GM20431 (cell line): ENCODE measurements around the gene ARHGAP4.

Experiments used
- in situ Hi-C: fragments of 300-500 bp; cut with MseI, MboI; formaldehyde crosslinking; loops from one replicate; pipeline ENCODE4 v1.15.0; 2020; ENCODE audit warnings: low sequenced_read_pairs; ENCODE audit not compliant: unreplicated experiment

ARHGAP4 gene

DNA sequence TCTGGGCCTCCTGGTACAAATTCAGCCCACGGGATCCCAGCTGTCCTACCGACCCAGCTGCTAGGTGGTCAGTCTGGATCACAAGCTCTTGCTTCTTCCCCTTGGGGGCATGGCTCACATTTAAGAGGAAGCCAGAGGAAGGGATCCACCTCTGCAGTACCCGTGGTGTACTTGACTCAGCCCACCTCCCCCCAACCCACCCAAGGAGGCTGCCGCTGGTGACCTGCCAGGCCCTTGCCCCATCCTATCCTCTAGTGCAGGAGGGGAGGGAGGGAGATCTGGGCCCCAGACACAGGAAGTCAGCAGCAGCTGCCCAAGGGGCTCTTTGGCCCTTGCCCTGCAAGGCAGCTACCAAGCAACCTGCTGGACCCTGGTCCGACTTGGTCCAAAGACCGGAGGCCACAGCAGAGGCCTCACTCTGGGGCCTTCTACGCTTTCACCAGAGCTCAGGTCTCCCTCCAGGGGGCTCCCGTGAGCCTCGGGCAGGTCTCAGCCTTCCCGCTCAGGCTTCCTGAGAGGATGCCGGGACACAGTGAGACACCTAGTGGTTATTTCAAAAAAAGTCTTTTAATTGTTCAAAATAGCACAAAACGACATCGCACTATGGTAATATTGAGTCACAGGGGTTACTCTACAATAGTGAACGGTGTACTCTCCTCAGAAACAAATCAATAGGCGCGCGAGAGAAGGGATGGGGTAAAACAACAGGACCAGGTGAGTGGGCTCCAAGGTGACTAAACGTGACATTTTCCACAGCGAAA is 21.1 kb upstream of the ARHGAP4 start:
- in situ Hi-C loops = no loop called here

DNA sequence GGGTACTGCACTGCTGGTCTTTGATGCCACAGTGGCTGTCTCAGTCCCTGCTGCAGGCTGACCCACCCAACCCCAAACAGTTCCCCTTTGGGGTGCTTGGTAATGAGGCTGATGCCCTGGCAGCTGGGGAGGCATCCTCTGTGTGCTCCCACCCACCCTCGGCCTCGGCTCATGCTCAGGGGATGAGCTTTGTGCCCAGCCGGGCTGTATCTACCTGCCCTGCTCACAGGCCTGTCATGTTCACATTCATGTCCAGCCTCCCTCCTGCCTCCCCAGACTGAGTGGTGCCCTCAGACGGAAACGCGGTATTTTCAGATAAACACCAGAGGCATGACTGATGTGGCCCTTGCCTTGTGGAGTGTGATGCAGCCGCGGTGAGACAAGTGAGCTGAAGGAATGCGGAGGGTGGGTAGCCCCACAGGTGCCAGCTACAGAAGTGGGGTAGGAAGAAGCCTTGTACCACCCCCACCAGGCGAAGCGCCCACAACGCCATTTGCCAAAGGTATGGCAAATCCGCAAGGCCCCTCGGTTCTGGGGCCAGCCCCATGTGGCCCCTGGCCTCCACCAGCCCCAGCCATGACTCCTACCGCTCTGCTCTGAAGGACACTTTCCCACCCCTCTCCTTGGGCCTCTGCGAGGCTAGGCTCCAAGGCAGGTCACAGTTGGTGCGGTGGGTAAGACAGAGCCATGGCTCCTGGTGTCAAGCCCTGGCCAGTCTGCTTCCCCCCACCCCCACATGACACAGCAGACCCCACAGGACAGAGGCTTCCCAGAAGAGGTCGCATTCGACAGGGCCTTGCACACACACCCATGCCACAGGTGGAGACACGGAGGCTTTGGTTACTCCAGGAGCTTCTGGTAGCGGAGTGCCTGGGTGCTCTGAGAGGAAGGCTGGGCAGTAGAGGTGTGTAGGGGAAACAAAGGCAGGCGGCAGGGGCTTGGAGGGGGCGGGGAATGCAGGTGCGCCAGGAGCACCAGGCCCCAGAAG is 20.2 kb upstream of the ARHGAP4 start:
- in situ Hi-C loops = no loop called here

DNA sequence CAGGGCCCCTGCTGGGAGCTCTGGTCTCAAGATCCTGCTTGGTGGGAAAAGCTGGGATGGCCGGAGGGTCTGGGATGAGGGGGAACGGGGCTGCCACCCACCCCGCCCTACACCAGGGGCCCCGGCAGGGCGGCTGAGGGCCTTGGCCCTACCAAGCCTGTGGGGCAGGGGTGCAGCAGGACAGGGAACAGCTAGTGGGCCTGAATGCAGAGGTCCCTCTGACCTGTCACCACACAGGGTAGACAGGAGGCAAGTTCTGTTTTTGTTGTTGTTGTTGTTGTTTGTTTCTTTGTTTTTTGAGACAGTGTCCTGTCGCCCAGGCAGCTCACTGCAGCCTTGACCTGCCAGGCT is 18.7 kb upstream of the ARHGAP4 start:
- in situ Hi-C loops = no loop called here

DNA sequence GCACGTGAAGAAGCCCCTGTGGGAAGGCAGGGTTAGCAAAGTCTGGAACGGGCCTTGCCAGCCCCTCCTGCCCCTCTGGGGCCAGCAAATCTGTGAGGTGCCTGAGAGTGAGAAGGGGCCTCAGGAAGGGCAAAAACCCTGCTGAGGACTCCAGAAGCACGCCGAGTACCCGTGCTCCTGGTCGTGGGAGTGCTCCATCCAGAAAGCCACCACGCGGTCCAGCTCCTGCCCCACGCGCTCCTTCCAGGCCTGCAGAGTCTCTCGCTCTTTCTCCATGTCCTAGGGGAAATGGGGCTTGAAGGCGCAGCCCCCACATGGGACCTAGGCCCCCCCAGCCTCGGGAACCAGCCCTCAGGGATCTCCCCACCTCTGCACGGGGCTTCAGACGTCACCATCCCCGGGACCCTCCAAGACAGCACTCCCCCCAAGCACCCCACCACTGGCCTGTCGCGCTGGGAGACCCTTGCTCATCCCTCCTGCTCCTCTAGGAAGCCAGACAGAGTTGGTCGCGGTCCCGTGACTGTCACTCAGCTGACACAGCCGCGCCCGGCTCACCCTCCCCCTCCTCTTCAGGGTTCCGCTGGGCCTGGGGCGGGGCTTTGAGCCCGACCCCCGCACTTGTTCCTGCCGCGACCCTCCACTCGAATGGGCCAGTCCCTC is 18.2 kb upstream of the ARHGAP4 start, which contains the start of gene RENBP:
Gene RENBP, minus strand, starts transcription at position 504 of the 660 bp plus-strand sequence. Its CDS starts 33 bp downstream, at position 471.
- in situ Hi-C loops = no loop called here

DNA sequence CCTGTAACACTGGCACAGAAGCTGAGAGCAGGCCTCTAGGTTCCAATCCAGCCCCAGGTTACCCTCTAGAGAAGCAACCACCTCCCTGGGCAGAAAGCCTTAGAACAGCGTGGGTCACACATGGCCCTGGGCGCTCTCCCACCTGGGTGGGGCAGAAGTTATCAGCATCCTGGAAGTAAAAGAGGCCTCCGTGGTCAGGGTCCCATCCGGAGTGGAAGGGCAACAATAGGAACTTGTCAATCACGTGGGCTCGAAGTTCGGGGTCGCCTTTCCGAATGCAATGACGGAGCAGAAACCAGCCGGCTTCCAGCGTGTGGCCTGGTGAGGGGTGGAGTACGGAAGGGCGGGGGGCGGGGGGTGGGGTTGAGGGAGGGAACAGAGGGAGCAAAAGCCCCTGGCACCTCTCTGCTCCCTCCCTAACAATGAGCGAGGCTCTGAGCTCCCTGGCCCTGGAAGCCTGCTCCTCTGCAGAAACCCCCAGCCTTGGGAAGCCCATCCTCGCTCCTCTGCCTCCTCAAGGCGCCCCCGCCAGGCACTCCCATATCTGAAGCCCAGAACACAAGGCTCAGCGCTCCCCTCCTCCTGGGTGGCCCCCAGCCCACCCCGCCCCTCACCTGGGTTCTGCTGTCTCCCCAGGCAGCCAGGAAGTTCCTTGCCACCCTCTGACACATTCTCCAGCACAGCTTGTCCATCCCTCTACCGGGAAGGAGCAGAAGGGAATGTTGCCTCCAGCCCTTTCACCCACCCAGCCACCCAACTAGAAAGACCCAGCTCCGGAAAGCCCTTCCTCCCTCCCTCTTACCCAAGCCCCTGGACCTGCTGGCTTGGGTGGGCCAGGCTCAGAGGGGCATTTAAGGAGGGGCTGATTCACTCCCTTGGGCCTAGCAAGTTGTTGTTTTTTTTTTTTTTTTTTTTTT is 15.5 kb upstream of the ARHGAP4 start:
- in situ Hi-C loops = no loop called here

DNA sequence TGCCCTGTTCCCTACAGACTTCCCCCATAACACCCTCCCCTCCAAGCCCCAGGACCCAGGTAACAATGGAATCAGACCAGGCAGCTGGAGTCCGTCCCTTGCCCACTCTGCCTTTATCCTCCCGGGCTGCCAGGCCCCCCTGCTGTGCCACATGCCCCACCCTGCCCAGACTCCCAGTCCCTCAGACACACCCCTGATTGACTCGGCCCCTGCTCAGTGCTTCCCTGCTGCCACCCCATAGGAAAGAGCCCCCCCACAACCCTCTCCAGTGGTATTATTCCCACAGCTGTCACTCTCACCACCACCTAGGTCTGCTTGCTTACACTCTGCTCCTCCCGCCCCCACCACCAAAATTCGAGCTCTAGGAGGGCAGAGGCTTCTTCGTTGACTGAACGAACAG is 13.5 kb upstream of the ARHGAP4 start:
- in situ Hi-C loops = no loop called here

DNA sequence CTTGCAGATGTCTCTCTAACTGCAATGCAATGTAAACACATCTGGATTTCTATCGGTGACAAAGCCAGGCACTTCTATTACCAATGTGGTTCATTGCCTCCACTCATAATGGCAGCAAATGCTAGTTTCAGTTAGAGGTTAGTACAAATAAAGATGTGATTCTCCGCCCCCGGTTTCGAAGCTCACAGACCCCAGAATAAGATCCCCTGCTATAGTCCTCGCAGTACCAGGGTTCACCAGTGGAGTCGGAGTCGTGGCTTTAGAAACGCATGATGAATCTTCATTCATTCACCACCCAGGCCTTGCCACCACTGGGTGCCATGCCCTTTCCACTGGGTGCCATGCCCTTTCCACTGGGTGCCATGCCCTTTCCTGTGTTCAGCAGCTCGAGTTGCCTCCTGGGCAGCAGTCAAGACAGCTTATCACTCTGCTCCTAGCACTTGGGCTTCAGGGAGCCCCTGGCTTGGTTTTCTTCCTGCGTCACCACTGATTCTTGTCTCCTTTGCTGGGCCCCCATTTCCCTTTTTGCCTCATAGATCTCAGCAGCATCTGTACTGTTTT is 12.2 kb upstream of the ARHGAP4 start:
- in situ Hi-C loops = no loop called here

DNA sequence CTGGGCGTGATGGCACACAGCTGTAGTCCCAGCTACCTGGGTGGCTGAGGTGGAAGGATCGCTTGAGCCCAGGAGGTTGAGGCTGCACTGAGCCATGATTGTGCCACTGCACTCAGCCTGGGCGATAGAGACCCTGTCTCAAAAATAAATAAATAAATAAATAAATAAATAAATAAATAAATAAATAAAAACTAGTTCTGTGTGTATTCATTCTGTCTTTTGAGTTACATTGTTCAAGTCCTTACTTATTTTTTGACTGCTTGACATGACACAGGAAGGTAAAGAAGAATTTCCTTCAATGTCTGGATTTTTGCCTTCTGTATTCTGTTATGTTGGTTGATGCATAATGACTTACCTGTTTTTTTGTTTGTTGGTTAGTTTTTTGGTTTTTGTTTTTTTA is 11.0 kb upstream of the ARHGAP4 start:
- in situ Hi-C loops = no loop called here

DNA sequence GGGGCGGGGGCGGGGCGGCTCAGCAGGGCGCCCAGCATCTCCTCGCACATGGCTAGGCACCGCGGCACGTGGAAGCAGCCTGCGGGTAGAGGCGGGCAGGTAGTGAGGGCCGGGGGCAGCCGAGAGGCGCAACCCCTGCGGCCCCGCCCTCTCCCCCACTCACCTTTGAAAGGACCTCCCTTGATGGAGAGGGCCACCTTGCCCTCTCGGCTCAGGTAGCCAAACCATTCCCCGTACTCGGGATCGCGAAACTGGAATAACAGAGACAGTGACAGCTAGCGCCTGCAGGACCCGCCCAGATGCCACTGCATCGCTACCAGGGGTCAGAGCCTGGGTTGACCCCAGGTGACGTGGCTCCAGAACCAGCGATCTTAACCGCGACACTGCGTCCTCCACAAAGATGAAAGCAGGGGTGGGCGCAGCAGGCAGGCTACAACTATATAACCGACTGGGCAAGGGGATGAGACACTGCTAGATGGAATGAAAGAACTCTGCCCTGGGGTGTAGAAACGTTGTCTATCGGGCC is 9.3 kb upstream of the ARHGAP4 start:
- in situ Hi-C loops = no loop called here

DNA sequence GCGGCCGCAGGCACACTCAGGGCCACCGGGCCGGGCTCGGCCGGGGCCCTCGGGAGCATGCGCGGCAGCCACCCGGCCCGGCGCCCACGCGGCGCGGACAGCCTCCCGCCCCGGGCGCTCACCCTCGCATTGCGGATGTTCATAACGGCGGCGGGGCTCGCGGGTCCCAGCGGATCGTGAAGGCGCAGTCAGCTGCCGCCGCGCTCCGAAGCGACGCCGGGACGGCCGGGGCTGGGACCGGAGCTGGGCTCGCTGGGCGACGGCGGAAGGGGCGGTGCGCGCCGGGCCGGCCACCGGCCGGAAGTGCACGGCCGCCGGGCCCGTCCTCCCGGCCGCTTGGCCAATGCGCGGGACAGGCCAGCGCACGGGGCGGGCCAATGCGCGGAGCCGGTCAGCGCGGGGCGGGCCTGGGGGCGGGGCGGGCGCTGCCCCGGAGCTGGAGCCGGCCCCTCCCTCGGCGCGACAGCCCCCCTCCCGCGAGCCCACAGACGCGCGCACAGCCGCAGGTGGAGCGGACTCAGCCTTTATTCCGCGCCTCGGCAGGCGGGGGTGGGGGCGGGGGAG is 8.8 kb upstream of the ARHGAP4 start, which contains the start of gene NAA10:
Gene NAA10, minus strand, starts transcription at position 276 of the 564 bp plus-strand sequence. Its CDS starts 133 bp downstream, at position 143.
- in situ Hi-C loops = no loop called here

DNA sequence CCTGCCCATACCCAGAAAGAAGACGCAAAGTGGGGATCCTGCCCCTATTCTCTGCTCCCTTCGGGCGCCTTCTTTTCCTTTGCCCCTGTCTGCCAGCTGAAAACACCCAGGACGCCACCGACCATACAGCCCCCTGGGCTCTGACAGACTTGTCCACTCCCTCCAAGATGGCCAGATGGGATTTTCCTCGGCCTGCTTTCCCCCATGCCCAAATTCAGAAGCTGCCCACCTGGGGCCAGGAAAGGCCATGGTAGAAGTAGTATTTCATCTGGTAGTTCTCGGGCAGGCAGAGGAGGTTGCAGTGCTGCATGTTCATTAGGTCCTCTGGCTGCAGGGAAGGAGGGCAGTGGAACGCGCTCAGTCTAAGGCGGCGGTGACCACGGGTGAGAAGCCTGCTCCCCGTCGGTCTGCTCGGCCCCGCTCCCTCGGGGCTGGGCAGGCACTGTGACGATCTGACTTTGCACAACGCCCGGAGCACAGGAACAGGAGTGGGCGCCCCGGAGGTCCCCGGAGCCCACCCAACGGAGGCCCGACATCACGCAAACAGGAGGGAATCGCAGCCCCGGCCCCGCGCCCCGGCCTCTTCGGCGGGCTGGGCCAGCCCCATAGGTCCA is 8.2 kb upstream of the ARHGAP4 start:
- in situ Hi-C loops = no loop called here

DNA sequence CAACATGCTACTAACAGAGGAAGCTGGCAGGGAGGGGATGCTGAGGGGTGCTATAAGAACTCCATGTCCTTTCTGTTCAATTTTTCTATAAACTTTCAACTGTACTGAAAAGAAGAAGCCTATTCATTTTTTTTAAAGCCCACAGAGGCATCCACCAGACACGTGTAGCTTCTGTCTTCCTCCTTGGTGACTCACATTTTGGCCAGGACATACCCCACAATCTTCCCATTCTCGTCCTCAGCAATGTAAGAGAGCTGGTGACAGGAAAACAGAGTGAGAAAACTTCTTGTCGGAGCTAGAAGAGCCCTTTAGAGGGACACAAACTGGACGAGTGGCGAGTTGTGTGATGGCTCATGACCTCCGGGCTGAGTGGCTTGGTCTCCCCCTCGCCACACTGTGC is 7.7 kb upstream of the ARHGAP4 start:
- in situ Hi-C loops = no loop called here

DNA sequence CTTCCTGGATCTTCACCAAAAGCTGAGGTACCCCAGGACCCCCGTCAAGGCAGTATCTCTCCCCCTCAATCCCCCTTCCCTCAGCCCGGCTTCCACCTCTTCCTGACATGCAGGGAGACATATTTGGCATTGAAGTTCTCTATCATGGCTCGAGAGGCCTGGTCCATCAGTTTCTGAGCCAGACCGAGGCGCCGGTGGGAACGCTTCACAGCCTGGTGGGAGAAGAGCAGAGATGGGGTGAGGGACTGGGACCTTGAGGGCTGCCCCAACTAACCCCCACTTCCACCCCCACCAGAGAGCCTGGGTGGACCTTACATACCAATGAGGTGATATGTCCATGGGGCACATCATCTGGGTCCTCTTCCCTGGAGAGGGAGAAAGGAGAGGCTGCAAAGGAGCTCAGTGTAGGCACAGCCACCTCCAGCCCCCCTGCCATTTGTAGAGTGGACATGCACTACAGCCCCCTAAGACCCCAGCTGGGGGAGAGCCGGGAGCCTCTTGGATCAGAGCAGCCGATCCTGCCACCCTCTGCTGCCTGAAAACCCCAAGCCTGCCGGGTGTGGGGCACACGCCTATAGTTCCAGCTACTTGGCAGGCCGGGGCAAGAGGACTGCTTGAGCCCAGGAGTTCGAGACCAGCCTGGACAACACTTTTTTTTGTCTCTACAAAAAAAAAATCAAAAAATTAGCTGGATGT is 6.3 kb upstream of the ARHGAP4 start:
- in situ Hi-C loops = no loop called here

DNA sequence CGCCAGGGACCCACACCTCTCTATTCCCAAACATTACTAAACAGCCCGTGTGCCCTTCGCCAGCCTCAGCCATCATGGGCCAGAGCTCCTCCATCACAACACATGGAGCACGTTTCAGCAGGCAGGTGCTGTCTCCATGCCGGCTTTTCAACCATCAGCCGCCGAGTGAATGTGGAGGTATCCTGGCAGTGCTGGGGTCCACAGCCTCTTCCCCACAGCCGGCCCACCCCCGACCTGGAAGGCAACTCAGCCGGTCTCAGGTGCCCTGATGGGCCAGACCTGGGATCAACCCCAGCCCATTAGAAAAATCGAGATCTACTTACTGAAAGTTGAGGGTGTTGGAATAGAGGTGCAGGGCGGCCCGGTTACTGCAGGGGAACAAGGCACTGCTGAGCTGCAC is 5.7 kb upstream of the ARHGAP4 start:
- in situ Hi-C loops = no loop called here

DNA sequence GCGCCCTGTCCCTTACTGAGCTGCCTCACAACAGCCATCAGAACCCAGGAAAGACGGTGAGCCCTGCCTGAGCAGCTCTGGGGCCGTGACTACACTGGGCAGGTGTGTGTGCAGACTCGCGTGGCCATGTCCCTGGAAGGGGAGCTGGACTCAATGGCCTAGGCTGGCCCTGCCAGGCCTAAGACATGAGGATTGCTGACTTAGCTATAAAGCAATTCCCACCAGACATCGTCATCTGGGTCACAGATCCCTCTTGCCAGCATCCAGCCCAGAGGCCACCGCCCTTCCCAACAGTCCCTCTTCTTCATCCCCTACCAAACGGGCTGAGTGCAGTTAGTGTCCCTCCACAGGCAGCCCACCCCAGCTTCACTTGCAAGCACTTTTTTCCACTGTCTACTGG is 5.1 kb upstream of the ARHGAP4 start:
- in situ Hi-C loops = no loop called here

DNA sequence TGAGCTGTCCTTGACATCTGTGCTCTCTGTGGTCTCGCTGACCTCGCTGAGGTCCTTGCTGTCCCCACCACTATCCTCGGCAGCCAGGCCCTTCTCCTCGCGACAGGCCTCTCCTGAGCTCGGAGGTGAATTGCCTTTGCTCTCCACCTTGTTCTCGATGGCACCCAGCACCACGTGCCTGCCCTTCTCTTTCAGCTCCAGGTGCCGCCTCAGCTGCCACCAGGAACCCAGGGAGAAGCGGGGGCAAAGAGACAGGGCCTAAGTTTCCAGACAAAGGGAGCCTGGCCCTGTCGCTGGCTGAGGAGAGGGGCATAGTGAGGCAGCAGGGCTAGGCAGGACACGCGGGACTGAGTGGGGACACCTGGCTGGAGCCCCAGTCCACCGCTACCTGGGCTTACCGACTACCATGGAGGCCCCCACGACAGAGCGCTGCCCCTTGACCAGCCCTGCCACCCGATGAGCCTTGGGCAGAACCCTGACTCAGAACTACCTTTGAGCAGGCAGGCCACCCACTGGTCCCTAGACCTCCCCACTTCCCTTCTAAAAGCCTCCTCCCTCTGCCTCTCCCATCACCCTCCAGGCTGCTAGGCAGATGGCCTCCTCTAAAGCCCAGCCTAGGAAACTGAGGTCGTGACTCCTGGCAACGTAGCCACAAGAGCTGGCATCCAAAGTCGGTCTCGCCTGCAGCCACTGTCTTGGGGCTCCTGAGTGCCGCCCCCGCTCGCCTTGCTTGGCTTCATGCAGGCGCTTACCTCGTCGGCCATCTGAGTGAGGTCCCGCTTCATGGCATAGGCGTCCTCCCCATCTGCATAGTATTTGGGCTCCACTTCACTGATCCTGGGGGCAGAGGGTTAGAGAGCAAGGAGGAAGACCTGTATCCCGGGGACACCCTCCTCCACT is 4.2 kb upstream of the ARHGAP4 start:
- in situ Hi-C loops = no loop called here

DNA sequence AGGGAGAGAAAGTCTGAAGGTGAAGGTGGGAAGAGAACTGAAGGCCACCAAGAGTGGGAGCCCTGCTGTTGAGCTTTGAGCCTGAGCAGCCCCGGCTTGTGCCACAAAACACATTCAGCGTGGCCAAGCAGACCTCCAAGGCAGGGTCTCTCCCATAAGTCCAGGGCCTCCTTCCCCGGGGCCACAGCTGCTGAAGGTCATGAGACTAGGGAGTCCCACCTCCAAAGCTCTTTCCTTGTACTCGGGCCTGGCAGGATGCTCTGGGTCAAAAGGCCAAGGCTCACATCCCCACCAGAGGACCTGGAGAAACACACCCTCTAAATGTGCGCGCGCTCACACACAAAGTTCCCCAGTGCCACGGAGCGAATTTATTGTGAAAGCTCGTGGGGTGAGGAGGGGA is 3.5 kb upstream of the ARHGAP4 start:
- in situ Hi-C loops = no loop called here
